Renal cortex interstitium (tissue), 11 donors: ENCODE measurements around the gene JAK3. TPM values are rescaled to one million over a fixed set of nuclear protein-coding genes. Genes with fewer than 3 reads are reported as not detected.

Experiments
- DNase-seq, 11 donors: peaks; one replicate each; pipeline ENCODE4 v3.0.0-alpha.2; 2013; ENCODE audit warnings: low read depth in 9 of 11, low spot score in 4 of 11; ENCODE audit errors: extremely low read depth in 1 of 11
- polyA plus RNA-seq, 3 donors: library from polyadenylated mRNA; unstranded; fragments of 120-200 nt; gene quantifications; one replicate each; pipeline ENCODE4 v1.2.1, GENCODE V29; 2013; ENCODE audit not compliant: insufficient read length in 3 of 3

Gene JAK3
- polyA plus RNA-seq, 3 donors = 3.2 to 4.5 (median 3.3) TPM

- no peak for DNase-seq
Measured at GRCh38 chr19:17868669-17869068, 20.9 kb upstream of the JAK3 start.

- DNase-seq = no peak
Measured at GRCh38 chr19:17866964-17867486, 19.2 kb upstream of the JAK3 start.

- no peak for DNase-seq
Measured at GRCh38 chr19:17866312-17866963, 18.7 kb upstream of the JAK3 start.

- DNase-seq = no peak
Measured at GRCh38 chr19:17865364-17866311, 17.9 kb upstream of the JAK3 start.

GRCh38 chr19:17863520-17864182 lies 15.9 kb upstream of the JAK3 start:
- no peak for DNase-seq

GRCh38 chr19:17862711-17863519 lies 15.1 kb upstream of the JAK3 start:
- DNase-seq = no peak

- no peak for DNase-seq
Measured at GRCh38 chr19:17861542-17862402, 14.0 kb upstream of the JAK3 start.

- no peak for DNase-seq
Measured at GRCh38 chr19:17860993-17861360, 13.2 kb upstream of the JAK3 start.

GRCh38 chr19:17860331-17860992 lies 12.7 kb upstream of the JAK3 start:
- DNase-seq = no peak

GRCh38 chr19:17859533-17860330 lies 11.9 kb upstream of the JAK3 start, which contains the start of gene RPL18A:
Gene RPL18A, plus strand, starts transcription at chr19:17859910. Its CDS starts 47 bp downstream, at chr19:17859957.
- peak; percentile 95 to 100 (median 99) for DNase-seq

- DNase-seq = peak in 10 of 11 donors; percentile 17 to 77 (median 62)
Measured at GRCh38 chr19:17855280-17856152, 7.7 kb upstream of the JAK3 start.

GRCh38 chr19:17854061-17854460 lies 6.3 kb upstream of the JAK3 start:
- no peak for DNase-seq

- no peak for DNase-seq
Measured at GRCh38 chr19:17848595-17849292, 962 bp upstream of the JAK3 start.

GRCh38 chr19:17846146-17846545 lies 1.6 kb downstream of the JAK3 start:
- DNase-seq = no peak

- no peak for DNase-seq
Measured at GRCh38 chr19:17843908-17844490, 3.8 kb downstream of the JAK3 start.
